ENCODE data around the gene TICAM1. TPM values are rescaled to one million over a fixed set of nuclear protein-coding genes. Genes with fewer than 3 reads are reported as not detected.
"Not testable (repeated sequence)": the region's sequence is repeated elsewhere in the genome, so short reads cannot be mapped to it uniquely, and the experiment has no call there.

Gene TICAM1
- total RNA-seq (2014; rRNA removed; shearing (Covaris generic)) = 2.6 and 3.1 TPM in 2 replicates
- polyA plus RNA-seq (2015; cell fraction: cytosol; rRNA removed) = 18.4 and 23.7 TPM in 2 replicates
- polyA plus RNA-seq (2015; cell fraction: nucleus; rRNA removed) = 5.0 and 5.7 TPM in 2 replicates

DNA sequence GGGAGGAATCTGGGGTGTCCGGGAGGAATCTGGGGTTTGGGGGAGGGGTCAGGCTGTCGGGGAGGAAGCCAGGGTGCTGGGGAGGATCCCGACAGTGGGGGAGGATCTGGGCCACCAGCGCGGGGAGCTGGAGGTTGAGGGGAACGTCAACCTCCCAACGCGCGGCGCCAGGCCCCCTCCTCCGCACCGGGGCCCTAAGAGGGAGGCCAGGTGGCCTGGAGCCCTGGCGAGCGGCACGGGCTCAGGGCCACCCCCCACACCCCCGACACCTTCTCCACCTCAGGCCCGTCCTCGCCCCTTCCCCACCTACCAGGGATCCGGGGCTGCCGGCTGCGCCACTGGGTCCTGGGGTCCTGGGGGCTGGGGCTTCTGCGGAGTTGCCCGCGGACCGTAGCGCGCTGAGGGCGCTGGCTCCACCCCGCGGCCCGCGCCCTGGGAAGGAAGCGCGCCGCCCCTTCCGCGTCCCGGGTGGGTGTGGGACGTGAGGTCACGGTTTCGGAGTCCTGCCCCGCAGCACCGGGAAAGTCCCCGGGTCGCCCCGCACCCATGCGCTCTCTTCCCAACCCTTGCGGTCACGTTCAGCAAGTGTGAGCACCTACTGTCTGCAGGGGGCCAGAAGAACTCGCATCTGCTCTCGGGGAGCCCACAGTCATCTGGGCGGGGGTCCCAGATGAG lies at the start of gene TICAM1:
Gene TICAM1 (minus strand): TSS at position 409 of the 675 bp plus-strand sequence. CDS start 13,335 bp downstream, outside the sequence.
- in situ Hi-C loops (cut with HindIII; ENCODE audit: low pct_unique_long_range_greater_than_20kb, low sequenced_read_pairs) = no loop called here
- peak; percentile 40 for DNase-seq (ENCODE audit: low read depth, low spot score)

DNA sequence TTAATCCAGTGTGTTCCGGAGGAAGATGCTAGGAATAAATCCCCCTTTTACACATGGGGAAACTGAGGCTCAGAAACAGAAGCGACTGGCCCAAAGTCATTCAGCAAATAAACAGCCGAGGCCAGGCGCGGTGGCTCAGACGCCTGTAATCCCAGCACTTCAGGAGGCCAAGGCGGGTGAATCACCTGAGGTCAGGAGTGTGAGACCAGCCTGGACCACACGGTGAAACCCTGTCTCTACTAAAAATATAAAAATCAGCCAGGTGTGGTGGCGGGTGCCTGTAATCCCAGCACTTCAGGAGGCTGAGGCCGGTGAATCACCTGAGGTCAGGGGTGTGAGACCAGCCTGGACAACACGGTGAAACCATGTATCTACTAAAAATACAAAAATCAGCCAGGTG lies 47.5 kb upstream of the TICAM1 start:
- DNase-seq (ENCODE audit: low read depth, low spot score) = no peak
- in situ Hi-C loops (cut with HindIII; ENCODE audit: low pct_unique_long_range_greater_than_20kb, low sequenced_read_pairs) = no loop called here

DNA sequence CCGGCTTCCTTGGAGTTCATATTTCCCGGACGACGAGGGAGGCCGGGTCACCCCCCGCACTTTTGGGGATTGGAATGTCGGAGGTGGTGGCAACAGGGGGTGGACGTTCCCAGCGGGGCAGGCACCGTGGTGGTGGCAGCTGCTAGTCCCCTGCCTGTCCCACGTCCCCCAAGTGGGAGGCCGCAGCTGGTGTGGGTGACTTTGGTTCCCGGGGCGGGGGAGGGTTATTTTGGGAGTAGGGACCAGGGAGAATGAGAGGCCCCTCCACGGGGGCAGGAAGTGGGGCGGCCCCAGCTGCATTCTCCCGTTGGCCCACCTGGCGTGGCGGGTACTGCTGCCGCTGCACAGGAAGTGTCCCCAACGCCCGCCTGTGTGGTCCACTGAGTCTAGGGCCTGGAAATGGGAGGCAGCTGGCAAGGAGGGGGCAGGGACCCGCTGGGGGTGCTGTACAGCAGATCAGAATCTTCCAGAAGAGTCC lies 47.0 kb upstream of the TICAM1 start:
- in situ Hi-C loops (cut with HindIII; ENCODE audit: low pct_unique_long_range_greater_than_20kb, low sequenced_read_pairs) = no loop called here
- no peak for DNase-seq (ENCODE audit: low read depth, low spot score)

DNA sequence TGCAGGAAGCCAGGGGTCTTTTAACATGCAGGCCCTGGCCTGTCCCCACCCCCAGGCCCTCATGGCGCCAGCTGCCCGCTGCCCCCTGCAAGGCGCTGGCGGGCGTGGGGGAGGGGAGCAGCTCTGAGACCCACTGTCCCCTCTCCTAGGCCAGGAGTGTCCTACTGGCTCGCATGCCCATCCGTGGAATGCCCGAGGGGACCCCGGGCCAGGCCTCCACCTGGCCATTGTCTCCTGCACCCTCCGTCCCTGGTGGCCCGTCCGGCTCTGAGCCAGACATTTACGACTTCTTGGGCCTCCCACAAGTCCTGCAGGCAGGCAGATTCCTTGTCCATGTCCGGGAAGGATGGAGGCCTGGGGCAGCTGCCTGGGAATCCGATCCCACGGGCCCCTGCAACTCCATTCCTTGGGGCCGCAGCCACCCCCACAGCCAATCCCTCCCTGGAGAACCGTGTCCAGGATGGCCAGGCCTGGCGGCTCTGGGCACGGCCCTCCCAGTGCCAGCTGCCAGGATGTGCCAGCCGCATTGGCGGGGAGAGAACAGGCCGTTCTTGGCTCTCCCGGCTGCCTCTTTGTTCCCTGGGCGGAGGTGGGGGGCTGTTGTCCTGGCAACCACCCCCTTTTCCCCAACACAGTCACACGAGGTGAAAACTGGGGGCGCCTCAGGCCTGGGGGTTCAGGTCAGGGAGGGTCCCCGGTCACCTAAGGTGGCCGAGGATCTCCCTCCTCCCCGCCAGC lies 46.4 kb upstream of the TICAM1 start:
- in situ Hi-C loops (cut with HindIII; ENCODE audit: low pct_unique_long_range_greater_than_20kb, low sequenced_read_pairs) = no loop called here
- no peak for DNase-seq (ENCODE audit: low read depth, low spot score)

DNA sequence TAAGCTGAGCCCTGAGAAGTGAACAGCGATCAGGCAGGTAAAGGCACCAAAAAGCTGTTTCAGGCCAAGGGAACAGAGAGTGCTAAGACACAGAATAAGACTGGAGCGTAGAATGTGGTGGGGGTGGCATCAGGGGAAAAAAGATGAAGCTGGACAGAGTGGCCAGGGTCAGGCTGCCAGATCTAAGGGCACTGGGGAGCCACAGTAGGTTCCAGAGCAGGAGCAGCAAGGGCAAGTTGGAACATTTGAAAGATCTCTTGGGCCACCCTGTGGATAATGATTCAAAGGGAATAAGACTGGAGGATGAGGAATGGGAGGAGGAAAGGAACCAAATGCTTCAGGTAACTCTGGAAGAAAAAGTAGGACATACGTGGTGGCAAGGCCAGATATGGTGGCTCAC lies 42.4 kb upstream of the TICAM1 start:
- in situ Hi-C loops (cut with HindIII; ENCODE audit: low pct_unique_long_range_greater_than_20kb, low sequenced_read_pairs) = no loop called here
- no peak for DNase-seq (ENCODE audit: low read depth, low spot score)

DNA sequence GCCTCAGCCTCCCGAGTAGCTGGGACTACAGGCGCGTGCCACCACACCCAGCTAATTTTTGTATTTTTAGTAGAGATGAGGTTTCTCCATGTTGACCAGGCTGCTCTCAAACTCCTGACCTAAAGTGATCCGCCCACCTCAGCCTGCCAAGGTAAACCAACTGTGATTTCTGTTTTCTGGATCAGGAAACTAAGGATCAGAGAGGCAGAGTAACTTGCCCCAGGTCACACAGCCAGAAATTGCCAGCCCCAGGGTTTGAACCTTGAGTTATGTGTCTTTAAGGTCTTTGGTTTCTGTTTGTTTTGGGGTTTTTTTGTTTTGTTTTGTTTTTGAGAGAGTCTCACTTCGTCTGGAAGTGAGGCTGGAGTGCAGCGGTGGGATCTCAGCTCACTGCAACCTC lies 40.2 kb upstream of the TICAM1 start:
- in situ Hi-C loops (cut with HindIII; ENCODE audit: low pct_unique_long_range_greater_than_20kb, low sequenced_read_pairs) = no loop called here
- DNase-seq (ENCODE audit: low read depth, low spot score) = no peak

DNA sequence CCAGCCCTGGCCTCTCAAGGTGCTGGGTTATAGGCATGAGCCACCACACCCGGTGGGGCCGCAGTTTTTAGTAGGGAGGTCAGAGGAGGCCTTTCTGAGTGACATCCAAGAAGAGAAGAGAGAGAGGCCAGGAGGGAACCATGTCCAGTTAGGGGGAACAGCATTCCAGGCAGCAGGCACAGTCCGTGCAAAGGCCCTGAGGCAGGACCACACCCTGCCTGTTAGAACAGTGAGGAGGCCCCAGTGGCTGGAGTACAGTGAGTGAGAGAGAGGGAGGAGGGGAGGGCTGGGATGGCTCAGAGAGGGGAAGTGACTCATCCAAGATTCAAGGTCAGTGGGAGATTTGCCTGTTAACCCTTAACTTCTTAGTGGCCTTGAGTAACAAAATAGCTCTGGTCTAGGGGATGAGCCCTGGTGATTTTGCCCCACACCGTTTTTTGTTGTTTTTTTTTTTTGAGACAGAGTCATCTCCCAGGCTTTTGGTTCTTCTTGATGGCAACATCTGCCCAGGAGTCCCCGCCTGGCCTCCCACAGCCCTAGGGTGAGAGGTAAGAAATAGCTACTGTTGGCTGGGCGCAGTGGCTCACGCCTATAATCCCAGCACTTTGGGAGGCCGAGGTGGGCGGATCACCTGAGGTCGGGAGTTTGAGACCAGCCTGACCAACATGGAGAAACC lies 38.7 kb upstream of the TICAM1 start:
- in situ Hi-C loops (cut with HindIII; ENCODE audit: low pct_unique_long_range_greater_than_20kb, low sequenced_read_pairs) = no loop called here
- DNase-seq (ENCODE audit: low read depth, low spot score) = peak; percentile 80

DNA sequence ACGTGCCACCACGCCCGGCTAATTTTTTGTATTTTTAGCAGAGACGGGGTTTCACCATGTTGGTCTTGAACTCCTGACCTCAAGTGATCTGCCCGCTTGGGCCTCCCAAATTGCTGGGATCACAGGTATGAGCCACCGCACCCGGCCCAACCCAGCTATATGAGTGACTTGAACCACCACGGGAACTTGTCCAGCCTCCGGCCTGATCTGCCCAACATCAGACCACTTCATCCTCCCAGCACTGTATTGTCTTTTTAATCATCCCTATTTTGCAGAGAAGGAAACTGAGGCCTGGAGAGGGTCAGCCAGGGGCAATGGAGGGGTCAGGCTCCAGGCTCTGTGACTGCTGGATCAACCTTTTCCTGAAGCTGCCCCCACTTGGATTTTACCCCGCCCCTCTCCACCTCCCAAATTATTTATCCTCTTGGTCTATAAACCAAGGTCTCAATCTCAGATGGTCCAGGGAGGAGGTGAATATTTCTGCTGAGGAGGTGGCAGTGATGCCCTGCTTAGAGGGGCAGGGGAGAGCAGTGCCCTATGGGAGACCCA lies 36.8 kb upstream of the TICAM1 start:
- DNase-seq (ENCODE audit: low read depth, low spot score) = no peak
- in situ Hi-C loops (cut with HindIII; ENCODE audit: low pct_unique_long_range_greater_than_20kb, low sequenced_read_pairs) = no loop called here

DNA sequence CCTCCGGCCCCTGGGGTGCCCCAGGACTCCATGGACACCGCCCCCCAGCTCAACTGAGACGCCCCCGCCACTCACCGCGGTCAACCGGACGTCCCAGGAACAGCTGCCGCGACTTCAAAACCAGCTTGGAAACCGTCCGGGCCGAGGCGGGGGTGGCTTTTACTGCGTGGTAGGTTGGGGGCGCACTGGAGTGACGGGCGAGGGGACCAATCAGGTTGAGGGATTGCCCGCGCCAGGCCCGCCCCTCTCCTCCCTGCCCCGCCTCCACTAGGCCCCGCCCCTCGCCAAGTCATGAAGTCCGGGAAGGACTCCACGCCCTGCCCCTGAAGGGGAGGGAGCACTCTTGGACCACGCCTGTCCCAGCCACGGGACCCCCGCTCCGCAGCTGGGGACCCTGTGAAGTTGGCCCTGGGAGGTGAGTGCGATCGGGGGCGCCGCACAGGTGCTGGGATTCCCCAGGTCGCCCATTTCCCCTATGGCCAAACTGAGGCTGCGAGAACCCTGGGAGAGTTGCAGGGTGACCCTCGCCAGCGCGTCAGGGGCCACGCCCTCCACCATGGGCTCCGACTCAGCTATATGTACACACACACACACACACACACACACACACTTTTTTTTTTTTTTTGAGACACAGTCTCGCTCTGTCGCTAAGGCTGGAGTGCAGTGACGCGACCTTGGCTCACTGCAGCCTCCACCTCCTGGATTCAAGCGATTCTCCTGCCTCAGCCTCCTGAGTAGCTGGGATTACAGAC lies 36.2 kb upstream of the TICAM1 start, which contains the start of gene PLIN3:
Gene PLIN3 (minus strand): TSS at position 134 of the 752 bp plus-strand sequence. CDS start 6,273 bp downstream, outside the sequence.
- DNase-seq (ENCODE audit: low read depth, low spot score) = peak; percentile 91
- in situ Hi-C loops (cut with HindIII; ENCODE audit: low pct_unique_long_range_greater_than_20kb, low sequenced_read_pairs) = no loop called here

DNA sequence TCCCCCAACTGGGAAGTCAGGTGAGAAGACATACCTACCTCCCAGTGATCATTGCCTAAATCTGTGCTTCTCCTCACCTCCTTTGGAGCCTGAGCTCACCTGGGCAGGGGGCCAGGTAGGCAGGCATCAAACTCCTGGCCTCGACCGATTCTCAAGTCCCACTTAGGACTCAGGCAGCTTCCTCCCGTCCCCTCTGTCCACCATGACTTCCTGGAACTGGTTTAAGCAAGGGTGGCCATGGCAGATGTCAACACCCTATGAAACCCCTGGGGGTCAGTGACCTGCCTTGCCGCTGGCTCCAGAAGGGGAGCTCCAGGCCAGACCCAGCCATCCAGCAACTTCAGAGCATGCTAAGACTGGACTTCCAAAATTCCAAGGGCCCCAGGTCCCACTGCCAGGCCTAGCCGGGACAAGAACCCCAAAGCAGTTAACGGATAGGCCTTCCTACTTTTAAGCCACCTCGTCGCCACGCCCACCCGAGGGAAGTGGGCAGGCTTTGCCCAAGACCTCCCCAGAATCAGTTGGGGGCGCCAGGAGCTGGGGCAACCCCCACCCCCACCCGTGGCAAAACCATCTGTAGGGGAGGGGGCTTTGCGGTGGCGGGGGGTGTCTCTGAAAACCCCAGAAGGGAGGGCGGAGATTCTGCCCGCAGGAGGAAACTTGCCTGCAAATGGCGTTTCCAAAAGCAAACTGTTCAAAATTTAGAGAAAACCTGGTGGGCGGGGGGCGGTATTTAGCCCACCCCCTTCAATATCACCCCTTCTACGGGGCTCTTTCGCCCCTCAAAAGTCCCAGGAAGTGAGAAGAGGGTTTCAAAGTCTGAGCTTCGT lies 35.3 kb upstream of the TICAM1 start:
- peak; percentile 24 for DNase-seq (ENCODE audit: low read depth, low spot score)
- in situ Hi-C loops (cut with HindIII; ENCODE audit: low pct_unique_long_range_greater_than_20kb, low sequenced_read_pairs) = no loop called here

DNA sequence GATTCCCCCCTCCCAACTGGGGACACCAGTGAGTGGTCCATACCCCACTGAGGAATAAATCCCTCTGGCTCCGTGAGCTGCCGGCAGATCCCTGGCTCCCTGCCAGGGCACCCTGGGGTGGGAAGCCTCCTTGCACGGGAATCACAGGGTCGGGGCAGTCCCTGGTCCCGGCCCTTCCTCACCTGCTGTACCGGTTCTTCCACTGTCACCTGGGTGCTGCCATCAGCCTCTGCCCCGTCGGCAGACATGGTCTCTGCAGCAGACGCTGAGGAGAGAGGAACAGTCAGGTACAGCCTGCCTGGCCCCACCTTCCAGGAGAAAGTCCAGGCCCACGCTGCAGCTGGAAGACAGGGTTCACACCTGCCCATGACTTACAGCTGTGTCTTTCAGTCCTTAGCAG lies 29.6 kb upstream of the TICAM1 start:
- DNase-seq (ENCODE audit: low read depth, low spot score) = no peak
- in situ Hi-C loops (cut with HindIII; ENCODE audit: low pct_unique_long_range_greater_than_20kb, low sequenced_read_pairs) = no loop called here

DNA sequence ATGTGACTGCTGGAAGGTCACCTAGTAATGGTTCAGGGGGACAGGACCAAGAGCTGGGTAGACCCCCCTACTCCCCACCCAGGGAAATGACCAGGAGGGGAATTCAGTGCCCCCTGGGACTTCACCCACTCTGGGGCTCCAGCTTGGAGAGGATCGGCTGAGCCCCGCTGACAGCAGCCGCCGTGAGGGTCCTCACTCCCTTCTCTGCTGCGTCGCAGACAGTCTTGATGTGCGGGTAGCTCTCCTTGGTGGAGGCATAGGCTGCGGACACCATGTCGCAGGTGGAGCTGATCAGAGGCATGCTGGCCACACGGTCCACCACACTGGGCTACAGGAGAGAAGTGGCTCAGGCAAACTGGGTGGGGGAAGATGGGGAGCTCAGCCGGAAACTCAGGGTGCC lies 28.2 kb upstream of the TICAM1 start:
- in situ Hi-C loops (cut with HindIII; ENCODE audit: low pct_unique_long_range_greater_than_20kb, low sequenced_read_pairs) = no loop called here
- DNase-seq (ENCODE audit: low read depth, low spot score) = no peak

DNA sequence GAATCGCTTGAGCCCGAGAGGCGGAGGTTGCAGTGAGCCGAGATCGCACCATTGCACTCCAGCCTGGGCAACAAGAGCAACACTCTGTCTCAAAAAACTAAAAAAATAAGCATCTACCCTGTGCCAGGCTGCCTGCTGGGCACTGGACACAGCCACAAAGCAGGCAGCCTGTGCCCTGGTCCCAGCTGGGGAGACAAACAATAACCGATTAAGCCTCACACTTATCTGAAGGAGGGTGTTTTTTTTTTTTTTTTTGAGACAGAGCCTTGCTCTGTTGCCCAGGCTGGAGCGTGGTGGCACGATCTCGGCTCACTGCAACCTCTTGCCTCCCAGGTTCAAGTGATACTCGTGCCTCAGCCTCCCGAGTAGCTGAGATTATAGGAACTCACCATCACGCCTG lies 25.0 kb upstream of the TICAM1 start:
- in situ Hi-C loops (cut with HindIII; ENCODE audit: low pct_unique_long_range_greater_than_20kb, low sequenced_read_pairs); DNase-seq (ENCODE audit: low read depth, low spot score): not testable (repeated sequence)

DNA sequence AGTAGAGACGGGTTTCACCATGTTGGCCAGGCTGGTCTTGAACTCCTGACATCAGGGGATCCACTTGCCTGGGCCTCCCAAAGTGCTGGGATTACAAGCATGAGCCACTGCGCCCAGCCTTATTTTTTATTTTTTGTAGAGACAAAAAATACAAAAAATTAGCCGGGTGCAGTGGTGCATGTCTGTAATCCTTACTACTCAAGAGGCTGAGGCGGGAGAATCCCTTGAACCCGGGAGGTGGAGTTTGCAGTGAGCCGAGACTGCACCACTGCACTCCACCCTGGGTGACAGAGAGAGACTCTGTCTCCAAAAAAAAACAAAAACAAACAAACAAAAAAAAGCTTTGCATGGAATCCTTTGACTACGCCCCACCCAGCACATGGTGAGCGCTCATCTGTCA lies 22.0 kb upstream of the TICAM1 start:
- DNase-seq (ENCODE audit: low read depth, low spot score); in situ Hi-C loops (cut with HindIII; ENCODE audit: low pct_unique_long_range_greater_than_20kb, low sequenced_read_pairs): not testable (repeated sequence)

DNA sequence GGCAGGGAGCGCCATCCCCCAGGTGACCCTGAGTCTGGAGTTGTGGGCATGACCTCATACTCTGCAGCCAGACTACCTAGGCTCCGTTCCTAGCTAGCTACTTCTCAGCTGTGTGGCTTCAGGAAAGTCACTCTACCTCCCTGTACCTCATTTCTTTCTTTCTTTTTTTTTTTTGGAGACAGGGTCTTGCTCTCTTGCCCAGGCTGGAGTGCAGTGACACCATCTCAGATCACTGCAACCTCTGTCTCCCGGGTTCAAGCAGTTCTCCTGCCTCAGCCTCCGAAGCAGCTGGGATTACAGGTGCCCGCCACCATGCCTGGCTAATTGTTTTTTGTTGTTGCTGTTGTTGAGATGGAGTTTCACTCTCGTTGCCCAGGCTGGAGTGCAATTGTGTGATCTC lies 21.0 kb upstream of the TICAM1 start:
- DNase-seq (ENCODE audit: low read depth, low spot score) = no peak
- in situ Hi-C loops (cut with HindIII; ENCODE audit: low pct_unique_long_range_greater_than_20kb, low sequenced_read_pairs) = no loop called here

DNA sequence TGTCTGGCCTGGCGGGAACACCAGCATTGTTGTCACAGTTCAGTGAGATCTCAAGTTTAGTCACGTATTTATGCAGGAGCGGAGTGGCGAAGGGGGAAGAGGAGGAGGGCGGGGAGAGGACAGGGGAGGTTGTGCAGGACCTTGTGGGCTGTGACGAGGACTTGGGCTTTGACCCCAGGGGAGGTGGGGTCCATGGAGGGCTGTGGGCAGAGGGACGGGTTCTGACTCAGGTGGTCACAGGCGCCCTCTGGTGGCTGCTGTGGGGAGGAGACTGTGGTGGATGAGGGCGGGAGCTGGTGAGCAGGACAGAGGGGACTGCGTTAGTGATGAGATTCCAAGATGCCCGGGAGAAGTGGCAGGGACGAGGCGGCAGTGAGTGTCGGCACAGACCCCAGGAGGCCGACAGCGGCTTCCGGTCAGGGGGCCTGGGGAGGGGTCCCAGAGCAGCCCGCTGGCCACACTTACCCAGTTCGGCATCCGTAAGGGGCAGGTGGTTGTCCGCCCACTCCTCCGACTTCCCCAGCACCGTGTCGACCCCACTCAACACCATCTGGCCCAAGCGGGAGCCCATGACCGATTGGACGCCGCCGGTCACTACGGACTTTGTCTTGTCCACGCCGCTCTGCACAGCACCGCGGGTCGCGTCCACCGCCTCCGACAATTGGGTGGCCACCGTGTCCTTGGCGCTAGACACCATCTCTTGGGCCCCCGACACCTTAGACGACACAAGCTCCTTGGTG lies 20.2 kb upstream of the TICAM1 start:
- peak; percentile 70 for DNase-seq (ENCODE audit: low read depth, low spot score)
- in situ Hi-C loops (cut with HindIII; ENCODE audit: low pct_unique_long_range_greater_than_20kb, low sequenced_read_pairs) = no loop called here
